GM12865 (cell line): ENCODE measurements around the gene GPS1.

ENCODE experiments used
- DNase-seq: peaks from one replicate; pipeline ENCODE4 v3.0.0; 2010; ENCODE audit warnings: low read depth
- H3K4me3 ChIP-seq: 2 replicates; pipeline ENCODE4 v1.5.1; 2011; ENCODE audit warnings: mild to moderate bottlenecking, low read depth, low read length, control low read depth
- TF ChIP-seq, protein P1 (sequence below): IDR thresholded peaks from 2 replicates; pipeline ENCODE4 v1.5.1; 2011; ENCODE audit warnings: low read length, control low read depth, low read depth, inconsistent platforms; ENCODE audit not compliant: insufficient read depth; ENCODE audit errors: missing control alignments

GPS1 gene

DNA sequence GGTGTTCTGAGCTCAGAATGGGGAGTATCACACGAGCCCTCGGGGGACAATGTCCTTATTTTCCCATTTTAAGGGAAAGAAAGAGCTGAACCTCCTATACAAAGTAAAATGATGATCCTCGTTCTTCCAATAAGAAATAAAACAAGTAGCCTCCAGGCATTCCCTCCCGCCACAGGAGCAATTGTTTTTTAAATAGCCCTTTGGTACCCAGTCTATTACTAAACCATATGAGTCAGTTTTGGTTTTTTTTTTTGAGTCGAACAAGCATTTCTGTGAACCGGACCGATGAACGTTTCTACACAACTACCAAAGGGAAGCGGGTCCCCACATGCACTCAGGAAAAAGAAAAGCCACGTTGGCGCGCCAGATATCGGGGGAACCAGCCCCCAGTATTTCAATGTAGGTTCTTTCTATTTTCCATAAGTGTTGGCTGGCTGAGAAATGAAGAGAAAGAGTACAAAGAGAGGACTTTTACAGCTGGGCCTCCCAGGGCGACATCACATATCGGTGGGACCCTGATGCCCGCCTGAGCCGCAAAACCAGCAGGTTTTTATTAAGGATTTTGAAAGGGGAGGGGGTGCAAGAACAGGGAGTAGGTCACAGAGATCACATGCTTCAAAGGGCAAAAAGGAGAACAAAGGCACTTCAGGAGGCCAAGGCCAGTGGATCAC is 10.4 kb upstream of the GPS1 start:
- no peak for DNase-seq

DNA sequence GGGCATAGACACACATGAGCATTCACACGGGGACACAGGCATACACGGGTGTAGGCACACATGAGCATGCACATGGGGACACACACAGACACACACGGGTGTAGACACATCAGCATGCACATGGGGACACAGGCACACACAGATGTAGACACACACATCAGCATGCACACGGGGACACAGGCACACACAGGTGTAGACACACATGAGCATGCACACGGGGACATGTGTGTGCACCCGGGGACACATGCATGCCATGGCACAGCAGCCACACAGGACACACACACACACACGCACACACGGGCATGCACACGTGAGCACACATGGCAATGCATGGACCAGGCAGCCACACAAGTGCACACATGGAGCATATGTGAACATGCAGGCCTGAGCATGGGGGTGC is 9.0 kb upstream of the GPS1 start:
- TF ChIP-seq, protein P1, sequence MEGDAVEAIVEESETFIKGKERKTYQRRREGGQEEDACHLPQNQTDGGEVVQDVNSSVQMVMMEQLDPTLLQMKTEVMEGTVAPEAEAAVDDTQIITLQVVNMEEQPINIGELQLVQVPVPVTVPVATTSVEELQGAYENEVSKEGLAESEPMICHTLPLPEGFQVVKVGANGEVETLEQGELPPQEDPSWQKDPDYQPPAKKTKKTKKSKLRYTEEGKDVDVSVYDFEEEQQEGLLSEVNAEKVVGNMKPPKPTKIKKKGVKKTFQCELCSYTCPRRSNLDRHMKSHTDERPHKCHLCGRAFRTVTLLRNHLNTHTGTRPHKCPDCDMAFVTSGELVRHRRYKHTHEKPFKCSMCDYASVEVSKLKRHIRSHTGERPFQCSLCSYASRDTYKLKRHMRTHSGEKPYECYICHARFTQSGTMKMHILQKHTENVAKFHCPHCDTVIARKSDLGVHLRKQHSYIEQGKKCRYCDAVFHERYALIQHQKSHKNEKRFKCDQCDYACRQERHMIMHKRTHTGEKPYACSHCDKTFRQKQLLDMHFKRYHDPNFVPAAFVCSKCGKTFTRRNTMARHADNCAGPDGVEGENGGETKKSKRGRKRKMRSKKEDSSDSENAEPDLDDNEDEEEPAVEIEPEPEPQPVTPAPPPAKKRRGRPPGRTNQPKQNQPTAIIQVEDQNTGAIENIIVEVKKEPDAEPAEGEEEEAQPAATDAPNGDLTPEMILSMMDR: no peak
- no peak for DNase-seq

More for the DNA sequence above, 10.4 kb upstream of the GPS1 start:
- TF ChIP-seq, protein P1: no peak
- H3K4me3 ChIP-seq: no peak overlapping the region

DNA sequence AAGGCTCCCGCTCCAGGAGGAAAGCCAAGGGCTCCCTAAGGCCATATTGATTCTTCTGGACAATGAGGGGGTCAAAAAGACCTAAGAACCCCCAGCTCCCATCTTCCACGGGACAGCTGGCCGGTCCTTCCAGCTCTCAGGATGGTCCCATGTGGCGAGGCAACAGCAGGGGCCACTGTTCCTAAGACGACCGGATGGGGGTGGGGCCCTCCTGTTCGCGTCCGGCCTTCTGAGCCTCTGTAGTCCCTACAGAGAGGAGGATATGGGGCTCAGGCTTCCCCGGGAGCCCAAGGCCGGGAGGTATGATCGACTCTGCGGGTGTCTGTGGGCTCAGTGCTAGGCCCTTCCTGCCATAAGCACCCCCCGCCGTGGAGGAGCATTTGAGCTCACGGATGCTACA is 8.2 kb upstream of the GPS1 start:
- no peak for DNase-seq
- TF ChIP-seq, protein P1: no peak
- H3K4me3 ChIP-seq: no peak overlapping the region

More for the DNA sequence above, 9.0 kb upstream of the GPS1 start:
- no peak overlapping the region for H3K4me3 ChIP-seq

DNA sequence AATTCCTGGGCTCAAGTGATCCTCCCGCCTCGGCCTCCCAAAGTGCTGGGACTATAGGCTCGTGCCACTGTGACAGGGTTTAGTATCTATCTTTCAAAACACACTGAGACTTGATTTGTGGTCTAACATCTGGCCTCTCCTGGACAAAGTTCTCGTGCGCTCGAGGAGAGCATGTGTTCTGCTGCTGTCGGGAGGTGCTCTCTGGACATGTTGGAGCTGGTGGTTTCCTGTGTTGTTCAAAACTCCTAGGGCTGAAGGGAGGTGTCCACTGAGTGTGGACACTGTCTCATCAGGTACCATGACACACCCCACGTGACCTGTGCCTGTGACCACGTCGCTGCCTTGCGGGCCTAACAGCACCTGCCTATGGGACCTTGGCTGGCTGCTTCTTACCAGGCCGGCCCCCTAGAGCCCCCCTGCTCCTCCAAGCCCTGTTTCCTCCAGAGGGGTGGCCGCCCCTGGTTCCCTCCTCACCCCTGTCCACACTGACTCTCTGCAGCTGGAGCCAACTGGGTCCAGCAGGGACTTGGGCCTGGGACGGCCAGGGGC is 5.7 kb upstream of the GPS1 start:
- no peak overlapping the region for H3K4me3 ChIP-seq
- DNase-seq: no peak
- TF ChIP-seq, protein P1: no peak

DNA sequence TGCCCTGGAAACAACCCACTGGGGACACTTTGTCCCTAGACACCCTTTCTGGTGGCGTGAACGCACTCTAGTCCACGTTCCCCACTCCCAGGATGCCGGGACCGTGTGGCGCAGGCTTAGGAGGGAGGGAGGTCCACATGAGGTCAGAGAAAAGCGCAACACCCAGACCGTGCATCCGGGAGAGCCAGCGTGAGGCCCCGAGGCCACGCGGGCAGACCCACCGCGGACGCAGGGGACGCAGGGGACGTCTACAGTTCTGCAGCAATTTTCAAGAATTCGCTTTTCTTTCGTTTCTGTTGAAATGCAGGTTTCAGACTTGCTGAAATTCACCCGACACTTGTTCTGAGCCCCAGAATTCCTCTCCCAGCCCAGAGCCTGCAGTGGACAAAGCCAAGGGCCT is 4.8 kb upstream of the GPS1 start:
- TF ChIP-seq, protein P1: no peak
- no peak for DNase-seq
- H3K4me3 ChIP-seq: no peak overlapping the region

DNA sequence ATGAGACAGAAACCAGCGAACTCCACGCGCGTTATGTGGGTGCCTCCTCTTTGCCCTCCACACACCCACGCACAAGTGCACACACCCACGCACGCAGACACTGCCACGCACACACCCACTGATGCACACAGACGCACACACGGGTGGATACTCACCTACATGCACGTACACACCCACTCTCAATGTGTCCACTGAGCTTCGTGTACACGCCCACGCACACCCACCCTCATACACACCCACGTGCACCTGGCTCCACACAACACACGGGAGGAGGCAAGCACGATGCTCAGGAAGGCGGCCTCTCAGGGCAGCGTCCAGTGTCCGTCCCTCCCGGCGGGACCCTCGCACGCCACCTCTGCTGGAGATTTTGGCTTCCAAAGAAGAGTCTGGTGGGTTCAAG is 4.3 kb upstream of the GPS1 start:
- H3K4me3 ChIP-seq: no peak overlapping the region
- DNase-seq: no peak
- TF ChIP-seq, protein P1: no peak

DNA sequence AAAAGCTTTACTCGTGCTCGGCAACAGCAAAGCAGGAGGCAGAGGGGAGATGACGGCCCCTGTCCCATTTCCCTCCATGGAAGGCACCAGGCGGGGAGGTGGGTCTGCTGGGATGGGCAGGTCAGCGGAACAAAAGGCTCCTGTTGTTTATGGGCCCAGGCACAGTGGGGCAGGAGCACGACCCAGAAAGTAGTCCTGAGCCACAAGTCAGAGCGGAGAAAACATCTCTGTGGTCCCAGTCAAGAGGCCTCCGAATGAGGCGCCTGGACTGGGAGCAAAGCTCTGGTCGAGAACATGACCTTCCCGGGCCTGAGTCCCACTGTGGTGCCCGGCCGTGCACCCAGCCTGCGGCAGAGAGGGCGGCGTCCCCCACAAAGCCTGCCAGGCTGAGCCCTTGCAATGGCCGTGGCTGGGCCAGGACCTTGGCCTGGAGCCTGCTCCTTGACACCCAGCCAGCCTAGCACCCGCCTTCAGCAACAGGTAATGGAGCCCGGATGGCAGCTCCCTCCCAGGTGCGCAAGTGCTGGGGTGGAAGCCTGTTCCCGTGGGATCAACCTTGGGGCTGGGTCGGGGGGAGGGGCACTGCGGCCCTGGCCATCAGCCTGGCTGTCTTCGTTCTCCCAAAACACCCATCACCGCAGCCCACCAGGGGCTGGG is 3.7 kb upstream of the GPS1 start:
- no peak for DNase-seq
- H3K4me3 ChIP-seq: no peak overlapping the region
- TF ChIP-seq, protein P1: no peak
